HG03175 (cell line): ENCODE data around the gene NAXD.
"Not testable (repeated sequence)": the region's sequence is repeated elsewhere in the genome, so short reads cannot be mapped to it uniquely, and the experiment has no call there.

Experiments
- ATAC-seq: cut with Tn5 transposase; IDR thresholded peaks from one replicate; pipeline ENCODE4 v1.9.1; 2021; ENCODE audit warnings: mild to moderate bottlenecking, moderate library complexity; ENCODE audit not compliant: unreplicated experiment

NAXD gene

GRCh38 chr13:110627761-110628476 is 12.6 kb downstream of the NAXD start:
- ATAC-seq: no peak

- ATAC-seq: no peak
These were observed 13.1 kb downstream of the NAXD start for GRCh38 chr13:110628477-110628793.

GRCh38 chr13:110628952-110629701 is 13.8 kb downstream of the NAXD start:
- no peak for ATAC-seq

- no peak for ATAC-seq
These were observed 14.4 kb downstream of the NAXD start for GRCh38 chr13:110629735-110630134.

GRCh38 chr13:110630566-110631119 is 15.3 kb downstream of the NAXD start:
- no peak for ATAC-seq

- not testable (repeated sequence) for ATAC-seq
These were observed 16.9 kb downstream of the NAXD start for GRCh38 chr13:110632255-110632654.

GRCh38 chr13:110633776-110634175 is 18.4 kb downstream of the NAXD start:
- no peak for ATAC-seq

GRCh38 chr13:110634558-110634957 is 19.2 kb downstream of the NAXD start:
- ATAC-seq: no peak

GRCh38 chr13:110635405-110636002 is 20.2 kb downstream of the NAXD start:
- no peak for ATAC-seq

- ATAC-seq: no peak
These were observed 20.7 kb downstream of the NAXD start for GRCh38 chr13:110636053-110636475.

- no peak for ATAC-seq
These were observed 21.4 kb downstream of the NAXD start for GRCh38 chr13:110636701-110637201.

GRCh38 chr13:110637275-110637674 is 21.9 kb downstream of the NAXD start:
- no peak for ATAC-seq

GRCh38 chr13:110637747-110638146 is 22.4 kb downstream of the NAXD start:
- ATAC-seq: no peak

- no peak for ATAC-seq
These were observed 22.9 kb downstream of the NAXD start for GRCh38 chr13:110638257-110638656.

GRCh38 chr13:110638814-110639806 is 23.8 kb downstream of the NAXD start:
- ATAC-seq: no peak

- no peak for ATAC-seq
These were observed 24.6 kb downstream of the NAXD start for GRCh38 chr13:110639935-110640334.

GRCh38 chr13:110640591-110641029 is 25.3 kb downstream of the NAXD start:
- ATAC-seq: no peak

GRCh38 chr13:110641055-110642015 is 26.0 kb downstream of the NAXD start:
- ATAC-seq: no peak

- no peak for ATAC-seq
These were observed 27.1 kb downstream of the NAXD start for GRCh38 chr13:110642291-110642981.
